NOMO-1 treated with dmso at 0.1 percent for 144 hours (cell line): Measurements from ENCODE around the gene B3GNT8.
"Not testable (repeated sequence)": the region's sequence is repeated elsewhere in the genome, so short reads cannot be mapped to it uniquely, and the experiment has no call there.

Source experiments
- DNase-seq: peaks from one replicate; lab custom pipeline; 2025; ENCODE audit not compliant: unreplicated experiment; lab: John Stamatoyannopoulos, UW

Gene B3GNT8

GRCh38 chr19:41437944-41438574 lies 10.9 kb upstream of the B3GNT8 start:
- no peak for DNase-seq

- no peak for DNase-seq
Observed at GRCh38 chr19:41436674-41436951, 9.4 kb upstream of the B3GNT8 start.

DNA sequence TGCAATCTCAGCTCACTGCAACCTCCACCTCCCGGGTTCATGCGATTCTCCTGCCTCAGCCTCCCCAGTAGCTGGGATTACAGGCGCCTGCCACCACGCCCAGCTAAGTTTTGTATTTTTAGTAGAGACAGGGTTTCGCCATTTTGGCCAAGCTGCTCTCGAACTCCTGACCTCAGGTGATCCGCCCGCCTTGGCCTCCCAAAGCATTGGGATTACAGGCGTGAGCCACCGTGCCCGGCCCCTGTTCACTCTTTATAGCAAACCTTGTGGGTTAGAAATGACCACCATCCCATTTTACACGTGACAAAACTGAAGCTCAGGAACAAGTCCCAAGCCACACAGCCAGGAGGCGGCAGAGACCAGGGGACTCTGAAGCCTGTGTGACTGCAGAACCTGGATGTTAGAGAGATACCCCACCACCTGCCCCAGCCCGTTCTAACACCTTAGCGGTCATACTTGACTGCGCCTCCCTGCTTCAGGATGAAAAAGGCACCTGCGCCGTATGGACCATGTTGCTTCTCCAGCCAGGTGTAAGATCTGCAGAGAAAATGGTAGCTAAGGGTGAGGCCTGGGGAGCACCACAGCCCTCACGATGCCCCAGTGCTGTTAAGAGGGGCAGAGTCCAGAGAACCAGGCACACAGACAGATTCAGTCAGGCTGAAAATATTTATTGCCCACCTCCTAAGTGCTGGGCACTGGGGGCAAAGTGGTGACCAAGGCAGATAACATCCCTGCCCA lies 8.9 kb upstream of the B3GNT8 start:
- no peak for DNase-seq

- DNase-seq = not testable (repeated sequence)
Observed at GRCh38 chr19:41435376-41435775, 8.2 kb upstream of the B3GNT8 start.

- no peak for DNase-seq
Observed at GRCh38 chr19:41434450-41434849, 7.3 kb upstream of the B3GNT8 start.

GRCh38 chr19:41433171-41433570 lies 6.0 kb upstream of the B3GNT8 start:
- DNase-seq = no peak

GRCh38 chr19:41431426-41432386 lies 4.5 kb upstream of the B3GNT8 start:
- peak; percentile 53 for DNase-seq

DNA sequence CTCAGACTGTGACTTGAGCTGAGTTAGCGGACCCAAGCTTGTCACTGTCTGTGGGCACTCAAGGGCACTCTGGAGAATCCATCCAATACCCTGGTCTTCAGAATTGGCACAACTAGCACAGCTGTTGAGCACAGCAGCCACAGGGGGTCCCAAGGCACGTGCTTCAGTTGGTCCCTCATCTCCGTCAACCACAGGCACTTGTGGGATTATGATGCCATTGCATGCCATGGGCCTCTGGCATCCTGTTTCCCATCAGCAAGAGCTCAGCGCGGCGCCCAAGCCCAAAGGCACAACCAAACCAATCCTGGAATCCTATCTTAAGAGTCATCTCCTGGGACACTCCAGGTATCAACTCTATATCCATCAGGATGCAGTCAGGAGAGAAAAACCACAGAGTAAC lies 3.7 kb upstream of the B3GNT8 start:
- no peak for DNase-seq

GRCh38 chr19:41428481-41428859 lies 1.3 kb upstream of the B3GNT8 start:
- DNase-seq = no peak

DNA sequence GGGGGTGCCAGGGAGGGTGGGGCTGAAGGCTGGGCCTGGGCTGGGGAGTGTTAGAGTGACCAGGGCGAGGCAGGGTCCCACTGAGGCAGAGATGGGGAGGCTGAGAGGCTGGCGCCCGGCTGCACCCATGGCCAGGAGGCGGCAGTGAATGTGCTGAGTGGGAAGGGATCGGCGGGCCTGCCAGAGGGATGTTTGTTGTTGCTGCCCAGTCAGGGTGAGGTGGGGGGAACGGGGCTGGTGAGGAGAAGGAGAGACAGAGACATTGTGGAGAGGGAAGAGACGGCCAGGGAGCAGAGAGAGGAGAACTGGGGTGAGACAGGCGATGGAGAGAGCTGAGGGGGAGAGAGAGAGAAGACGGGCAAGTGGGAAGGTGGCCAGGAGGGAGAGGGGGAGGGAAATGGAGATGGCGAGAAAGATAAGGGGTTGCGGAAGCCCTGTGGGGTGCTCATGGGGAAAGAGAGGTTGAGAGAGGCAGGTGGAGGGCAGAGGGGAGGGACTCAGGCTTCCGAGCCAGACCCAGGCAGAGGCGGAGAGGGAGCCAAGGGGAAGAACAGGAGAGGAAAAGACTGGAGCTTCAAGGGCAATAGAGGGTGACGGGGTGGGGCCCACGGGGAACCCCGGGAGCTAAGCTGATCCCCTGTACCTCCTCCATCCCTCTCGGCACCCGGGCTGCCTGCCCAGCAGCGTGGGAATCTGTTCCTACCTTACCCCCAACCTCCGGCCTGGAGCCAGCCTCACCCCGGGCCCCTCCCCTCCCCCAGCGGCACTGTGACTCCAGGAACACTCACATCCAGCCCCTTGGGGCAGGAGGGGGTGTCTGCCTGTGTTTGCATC lies 690 bp upstream of the B3GNT8 start:
- DNase-seq = no peak

DNA sequence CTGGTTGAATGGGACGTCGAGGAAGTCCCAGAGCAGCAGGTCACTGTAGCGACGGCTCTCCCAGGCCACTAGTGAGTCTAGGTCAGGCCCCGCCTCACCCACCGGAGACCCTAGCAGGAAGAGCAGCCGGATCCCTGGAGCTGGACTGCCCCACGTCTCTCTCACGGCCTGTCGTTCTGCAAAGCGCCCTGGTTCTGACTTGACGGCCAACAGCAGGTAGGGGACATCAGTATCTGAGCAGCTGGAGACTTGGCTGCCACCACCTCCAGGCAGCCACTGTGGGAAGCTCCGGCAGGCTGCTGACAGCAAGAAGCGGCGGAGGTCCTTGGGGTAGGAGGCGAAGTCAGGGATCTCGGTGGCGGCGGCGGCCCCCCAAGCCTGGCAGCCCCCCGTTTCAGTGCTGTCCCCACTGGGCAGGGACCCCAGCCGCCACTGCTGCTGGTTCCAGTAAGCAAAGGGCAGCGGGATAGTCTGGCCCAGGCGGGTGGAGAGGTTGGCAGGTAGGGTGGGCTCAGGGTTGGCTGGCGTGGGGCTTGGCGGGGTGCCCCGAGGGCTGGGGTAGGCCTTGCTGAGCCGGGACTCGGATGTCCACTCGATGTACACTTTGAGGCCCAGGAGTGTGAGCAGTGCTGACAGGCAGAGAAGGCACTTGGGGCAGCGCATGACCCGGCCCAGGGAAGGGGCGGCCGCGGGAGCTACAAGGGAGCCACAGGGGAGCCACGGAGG lies 895 bp downstream of the B3GNT8 start:
- no peak for DNase-seq

- no peak for DNase-seq
Observed at GRCh38 chr19:41425174-41426115, 1.7 kb downstream of the B3GNT8 start.

- peak; percentile 15 for DNase-seq
Observed at GRCh38 chr19:41424335-41425173, 2.6 kb downstream of the B3GNT8 start.

DNA sequence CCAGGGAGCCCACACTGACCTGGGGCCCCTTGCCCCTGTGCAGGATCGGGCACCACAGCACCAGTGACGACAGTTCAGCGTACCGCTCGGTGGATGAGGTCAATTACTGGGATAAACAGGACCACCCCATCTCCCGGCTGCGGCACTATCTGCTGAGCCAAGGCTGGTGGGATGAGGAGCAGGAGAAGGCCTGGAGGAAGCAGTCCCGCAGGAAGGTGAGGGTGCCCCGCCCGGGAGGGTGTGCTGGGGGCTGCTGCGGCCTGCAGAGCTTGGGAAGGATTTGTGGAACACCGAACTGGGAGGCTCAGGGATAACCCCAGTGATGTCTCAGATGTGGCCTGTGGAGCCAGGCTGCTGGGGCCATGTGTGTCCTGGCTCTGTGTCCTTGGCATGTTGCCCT lies 4.2 kb downstream of the B3GNT8 start:
- no peak for DNase-seq

- DNase-seq = no peak
Observed at GRCh38 chr19:41422456-41422855, 4.7 kb downstream of the B3GNT8 start.

DNA sequence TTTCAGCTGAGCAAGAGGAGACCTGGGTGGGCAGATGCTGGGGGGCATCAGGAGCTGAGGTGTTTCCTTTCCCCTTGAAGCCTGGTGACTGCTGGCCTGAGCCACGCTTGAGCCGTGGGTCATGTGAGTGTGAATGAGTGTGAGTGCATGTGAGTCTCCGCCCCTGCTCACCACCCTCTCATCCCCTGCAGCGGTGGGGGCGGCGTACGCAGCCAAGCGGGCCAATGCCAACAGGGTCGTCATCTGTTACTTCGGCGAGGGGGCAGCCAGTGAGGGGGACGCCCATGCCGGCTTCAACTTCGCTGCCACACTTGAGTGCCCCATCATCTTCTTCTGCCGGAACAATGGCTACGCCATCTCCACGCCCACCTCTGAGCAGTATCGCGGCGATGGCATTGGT lies 5.2 kb downstream of the B3GNT8 start:
- DNase-seq = no peak

DNA sequence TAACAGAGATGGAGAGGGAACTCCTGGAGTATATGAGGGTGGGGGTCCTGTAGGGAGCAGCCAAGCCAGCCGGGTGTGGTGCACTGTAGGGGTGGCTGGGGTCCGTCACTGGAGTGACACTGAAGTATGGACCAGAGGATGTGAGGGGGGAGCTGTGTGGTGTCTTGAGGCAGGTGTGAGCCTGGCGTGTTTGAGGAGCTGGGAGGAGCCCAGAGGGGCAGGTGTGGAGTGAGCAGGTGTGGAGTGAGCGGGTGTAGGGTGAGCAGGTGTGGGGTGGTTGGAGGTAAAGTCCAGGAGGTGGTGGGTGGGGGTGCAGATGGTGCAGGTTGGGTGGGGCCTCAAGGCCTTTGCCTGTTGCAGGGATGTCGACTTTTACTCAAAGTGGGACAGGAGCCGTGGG lies 5.9 kb downstream of the B3GNT8 start:
- DNase-seq = no peak

DNA sequence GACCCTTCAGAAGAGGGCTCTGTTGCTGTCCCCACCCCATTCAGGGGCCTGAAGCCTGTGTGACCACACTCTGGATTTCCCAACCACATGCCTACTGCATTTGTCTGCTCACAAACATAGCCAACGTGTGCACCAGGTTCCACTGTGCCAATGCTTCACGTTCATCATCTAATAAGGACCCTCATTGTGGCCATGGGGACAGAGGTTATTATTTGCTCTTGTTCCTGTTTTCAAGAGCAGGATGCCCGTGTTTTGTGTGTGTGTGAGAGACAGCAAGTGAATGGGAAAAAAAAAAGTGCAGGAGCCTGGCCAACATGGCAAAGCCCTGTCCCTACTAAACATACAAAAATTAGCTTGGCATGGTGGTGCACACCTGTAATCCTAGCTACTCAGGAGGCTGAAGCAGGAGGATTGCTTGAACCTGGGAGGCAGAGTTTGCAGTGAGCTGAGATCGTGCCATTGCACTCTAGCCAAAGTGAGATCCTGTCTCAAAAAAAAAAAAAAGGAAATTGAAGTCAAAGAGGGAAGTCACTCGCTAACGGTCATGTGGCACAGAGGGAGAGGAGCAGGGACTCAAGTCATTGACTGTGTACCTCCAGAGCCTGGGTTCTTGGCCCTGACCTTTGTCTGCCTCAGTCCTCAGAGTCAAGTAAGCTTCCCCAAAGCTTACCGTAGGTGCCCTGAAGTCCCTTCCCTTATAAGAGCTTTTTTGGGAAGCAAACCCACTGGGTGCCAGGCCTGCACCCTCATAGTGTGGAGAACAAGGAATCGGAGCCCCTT lies 6.9 kb downstream of the B3GNT8 start:
- peak; percentile 73 for DNase-seq
